ENCODE results near the gene CDH12. TPM values are rescaled to one million over a fixed set of nuclear protein-coding genes. Genes with fewer than 3 reads are reported as not detected.
"Not testable (repeated sequence)": the region's sequence is repeated elsewhere in the genome, so short reads cannot be mapped to it uniquely, and the experiment has no call there.

CDH12 gene
- total RNA-seq, 4 donors from 2014 or later: not detected

DNA sequence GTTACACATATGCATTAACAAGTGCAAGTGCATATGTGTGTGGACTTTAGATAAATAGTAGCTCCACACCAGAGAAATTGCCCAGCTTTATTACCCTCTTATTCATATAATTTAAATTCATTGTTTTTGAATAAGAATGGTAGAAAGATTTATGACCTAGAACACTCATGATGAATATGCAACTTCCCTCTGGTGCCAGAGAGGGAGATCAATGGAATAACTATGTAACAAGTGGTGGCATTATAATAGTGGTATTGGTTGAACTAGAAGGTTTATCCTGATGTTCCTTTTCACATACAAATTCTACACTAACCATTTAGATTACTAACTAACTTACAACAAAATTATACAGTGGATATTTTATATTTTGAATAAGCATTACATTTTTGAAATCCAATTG, 607.4 kb downstream of the CDH12 start:
- no peak for TF ChIP-seq POLR2A (IDR thresholded peaks at IDR 0.05; ENCODE audit: low read depth)
- DNase-seq (ENCODE audit: extremely low spot score): no peak
- H3K9me3 ChIP-seq: no peaks in the 10 kb centered on the region
- no peaks in the 10 kb centered on the region for H3K27me3 ChIP-seq
- H3K27ac ChIP-seq (replicated peaks in 1 of 4): no peak overlapping the region
- H3K36me3 ChIP-seq: no peaks in the 10 kb centered on the region
- no peaks in the 10 kb centered on the region for H3K4me1 ChIP-seq
- H3K4me3 ChIP-seq: no peak overlapping the region
- intact Hi-C loops (cut with DNase I): no loop called here

DNA sequence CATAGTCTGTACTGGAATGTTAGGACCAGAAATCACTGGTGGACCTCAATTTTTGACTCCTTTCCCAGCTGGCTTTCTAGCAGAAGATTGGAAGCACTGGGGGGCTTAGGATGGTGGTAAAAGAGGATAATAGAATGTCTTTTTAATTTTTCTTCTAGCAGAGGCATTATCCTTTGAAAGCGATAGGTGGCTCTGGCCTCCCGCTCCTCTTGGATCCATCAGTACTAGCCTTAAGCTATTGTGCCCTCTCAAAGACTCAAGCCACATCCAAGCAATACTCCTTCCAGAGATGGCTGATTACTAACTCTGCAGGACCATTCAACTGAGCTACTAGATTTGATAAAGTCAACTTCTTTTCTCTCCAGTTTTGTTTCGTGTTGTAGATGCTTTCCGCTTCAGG, 610.6 kb downstream of the CDH12 start:
- intact Hi-C loops (cut with DNase I): no loop called here
- Histone ChIP-seq H3K4me3 (no peak overlapping the region), H3K9me3 (no peaks in the 10 kb centered on the region), H3K27ac (replicated peaks in 1 of 4) (no peak overlapping the region), H3K4me1 (no peaks in the 10 kb centered on the region), H3K36me3 (no peaks in the 10 kb centered on the region), H3K27me3 (no peaks in the 10 kb centered on the region)
- no peak for DNase-seq (ENCODE audit: extremely low spot score)
- TF ChIP-seq, protein P1, sequence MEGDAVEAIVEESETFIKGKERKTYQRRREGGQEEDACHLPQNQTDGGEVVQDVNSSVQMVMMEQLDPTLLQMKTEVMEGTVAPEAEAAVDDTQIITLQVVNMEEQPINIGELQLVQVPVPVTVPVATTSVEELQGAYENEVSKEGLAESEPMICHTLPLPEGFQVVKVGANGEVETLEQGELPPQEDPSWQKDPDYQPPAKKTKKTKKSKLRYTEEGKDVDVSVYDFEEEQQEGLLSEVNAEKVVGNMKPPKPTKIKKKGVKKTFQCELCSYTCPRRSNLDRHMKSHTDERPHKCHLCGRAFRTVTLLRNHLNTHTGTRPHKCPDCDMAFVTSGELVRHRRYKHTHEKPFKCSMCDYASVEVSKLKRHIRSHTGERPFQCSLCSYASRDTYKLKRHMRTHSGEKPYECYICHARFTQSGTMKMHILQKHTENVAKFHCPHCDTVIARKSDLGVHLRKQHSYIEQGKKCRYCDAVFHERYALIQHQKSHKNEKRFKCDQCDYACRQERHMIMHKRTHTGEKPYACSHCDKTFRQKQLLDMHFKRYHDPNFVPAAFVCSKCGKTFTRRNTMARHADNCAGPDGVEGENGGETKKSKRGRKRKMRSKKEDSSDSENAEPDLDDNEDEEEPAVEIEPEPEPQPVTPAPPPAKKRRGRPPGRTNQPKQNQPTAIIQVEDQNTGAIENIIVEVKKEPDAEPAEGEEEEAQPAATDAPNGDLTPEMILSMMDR (IDR thresholded peaks at IDR 0.05): no peak
- TF ChIP-seq POLR2A (IDR thresholded peaks at IDR 0.05; ENCODE audit: low read depth) (no peak), EP300 (IDR thresholded peaks at IDR 0.05) (no peak), POLR2AphosphoS5 (IDR thresholded peaks at IDR 0.05) (no peak)
- 77% methylated on average over 4 of the region's 4 CpGs for WGBS

DNA sequence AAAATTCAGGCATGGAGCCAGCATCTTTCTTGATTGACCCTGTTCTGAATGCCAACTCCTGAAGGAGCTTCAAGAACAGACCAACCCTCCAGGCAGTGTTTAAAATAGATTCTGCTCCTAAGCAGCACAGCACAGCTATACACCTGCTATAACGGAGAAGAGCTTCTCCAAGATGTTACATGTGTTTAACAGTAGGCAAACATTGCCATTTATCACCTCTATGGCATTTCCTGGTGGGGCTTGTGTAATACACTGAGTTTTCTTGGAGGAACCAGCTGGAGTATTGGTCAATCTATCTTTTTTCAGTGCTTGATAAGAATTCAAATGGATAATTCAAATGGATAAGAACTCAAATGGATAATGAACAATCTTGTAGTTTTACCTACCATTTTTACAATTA, 615.1 kb downstream of the CDH12 start:
- Histone ChIP-seq H3K27me3 (no peaks in the 10 kb centered on the region), H3K4me1 (no peaks in the 10 kb centered on the region), H3K4me3 (no peak overlapping the region), H3K27ac (replicated peaks in 1 of 4) (no peak overlapping the region), H3K9me3 (no peaks in the 10 kb centered on the region), H3K36me3 (no peaks in the 10 kb centered on the region)
- WGBS: 57% methylated on average over 1 of the region's 1 CpG
- TF ChIP-seq, protein P1 (IDR thresholded peaks at IDR 0.05): no peak
- TF ChIP-seq POLR2A (IDR thresholded peaks at IDR 0.05; ENCODE audit: low read depth) (no peak), EP300 (IDR thresholded peaks at IDR 0.05) (no peak), POLR2AphosphoS5 (IDR thresholded peaks at IDR 0.05) (no peak)
- intact Hi-C loops (cut with DNase I): no loop called here
- no peak for DNase-seq (ENCODE audit: extremely low spot score)

DNA sequence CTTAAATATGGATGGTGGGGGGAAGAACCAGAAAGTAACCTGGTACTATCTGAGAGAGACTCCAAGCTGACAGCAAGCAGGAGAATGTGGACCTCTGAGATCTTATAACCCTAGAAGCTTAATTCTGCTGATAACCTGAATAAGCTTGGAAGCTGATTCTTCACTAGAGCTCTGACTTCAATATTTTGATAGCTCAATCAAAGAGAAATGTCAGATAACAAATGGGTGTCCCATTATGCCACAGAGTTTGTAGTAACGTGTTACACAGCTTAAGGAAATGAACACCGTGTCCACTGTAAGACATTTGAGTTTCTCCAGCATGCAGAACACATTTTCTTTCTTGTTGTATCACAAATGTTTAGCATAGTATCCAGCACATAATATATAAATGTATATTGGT, 626.7 kb downstream of the CDH12 start:
- Histone ChIP-seq H3K4me3 (no peak overlapping the region), H3K27me3 (no peaks in the 10 kb centered on the region), H3K4me1 (no peaks in the 10 kb centered on the region), H3K36me3 (no peaks in the 10 kb centered on the region), H3K9me3 (no peaks in the 10 kb centered on the region), H3K27ac (replicated peaks in 1 of 4) (no peak overlapping the region)
- WGBS: 83% methylated on average over 2 of the region's 2 CpGs
- TF ChIP-seq POLR2A (IDR thresholded peaks at IDR 0.05; ENCODE audit: low read depth) (no peak), EP300 (IDR thresholded peaks at IDR 0.05) (no peak), POLR2AphosphoS5 (IDR thresholded peaks at IDR 0.05) (no peak)
- TF ChIP-seq, protein P1 (IDR thresholded peaks at IDR 0.05): no peak
- no peak for DNase-seq (ENCODE audit: extremely low spot score)
- intact Hi-C loops (cut with DNase I): no loop called here

DNA sequence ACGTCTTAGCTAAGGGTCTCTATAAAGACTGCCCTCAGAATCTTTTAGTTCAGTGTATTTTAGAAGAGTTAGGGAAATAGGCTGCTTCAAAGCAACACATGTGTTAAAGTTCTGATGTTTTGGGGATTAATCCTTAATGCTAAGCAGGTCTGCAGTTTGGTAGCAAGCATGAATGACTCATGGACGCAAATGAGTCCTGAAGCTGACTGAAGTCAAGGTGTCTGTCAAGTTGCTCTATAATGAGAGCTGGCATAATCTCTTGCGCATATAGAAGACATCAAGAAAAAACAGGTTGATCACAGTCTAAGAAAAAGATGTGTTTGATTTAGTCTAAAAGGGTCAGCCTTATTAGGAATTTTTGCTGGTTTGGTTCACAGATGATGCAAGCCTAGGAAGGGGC, 630.1 kb downstream of the CDH12 start:
- Histone ChIP-seq H3K9me3 (no peaks in the 10 kb centered on the region), H3K27ac (replicated peaks in 1 of 4) (no peak overlapping the region), H3K4me3 (no peak overlapping the region), H3K4me1 (no peaks in the 10 kb centered on the region), H3K36me3 (no peaks in the 10 kb centered on the region), H3K27me3 (no peaks in the 10 kb centered on the region)
- intact Hi-C loops (cut with DNase I): no loop called here
- DNase-seq (ENCODE audit: extremely low spot score): no peak
- WGBS: 81% methylated on average over 3 of the region's 3 CpGs
- TF ChIP-seq EP300 (IDR thresholded peaks at IDR 0.05) (no peak), POLR2AphosphoS5 (IDR thresholded peaks at IDR 0.05) (no peak), POLR2A (IDR thresholded peaks at IDR 0.05; ENCODE audit: low read depth) (no peak)
- TF ChIP-seq, protein P1 (IDR thresholded peaks at IDR 0.05): no peak

DNA sequence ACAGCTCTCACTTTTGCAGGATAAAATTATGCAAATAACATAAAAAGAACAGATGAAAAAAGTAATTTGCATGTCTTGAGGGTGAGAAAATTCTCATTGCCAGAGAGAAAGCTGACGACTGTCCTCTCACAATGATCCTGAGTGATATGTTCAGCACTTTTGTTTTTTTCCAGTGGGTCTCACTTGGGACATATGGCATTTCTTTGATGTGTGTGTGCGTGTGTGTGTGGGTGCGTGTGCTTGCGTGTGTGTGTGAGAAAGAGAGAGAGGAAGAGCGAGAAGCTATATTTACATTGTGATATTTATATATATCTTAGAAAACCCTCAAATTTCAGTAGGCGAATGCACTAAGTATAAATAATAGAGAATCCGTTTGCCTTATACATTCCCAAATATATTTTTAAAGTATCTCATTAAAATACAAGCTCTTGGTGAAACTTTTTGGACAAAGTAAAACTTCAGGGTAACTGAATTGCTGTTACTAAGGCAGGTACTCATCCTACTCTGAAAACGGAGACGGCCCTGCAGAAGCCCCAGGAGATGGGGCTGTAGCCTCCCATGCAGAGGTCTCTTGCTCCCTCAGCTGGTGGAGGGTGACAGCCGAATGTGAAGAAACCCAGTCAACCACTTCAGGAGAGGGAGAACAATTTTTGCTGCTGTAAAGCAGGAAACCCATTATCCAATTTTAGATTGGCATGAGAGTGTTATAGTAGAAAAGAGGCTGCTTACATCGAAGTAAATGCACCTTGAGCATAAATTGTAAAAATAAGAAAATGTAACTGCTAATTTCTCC, 639.2 kb downstream of the CDH12 start:
- H3K4me1 ChIP-seq; intact Hi-C loops (cut with DNase I); H3K36me3 ChIP-seq; H3K27ac ChIP-seq (replicated peaks in 1 of 4); H3K27me3 ChIP-seq; H3K9me3 ChIP-seq; H3K4me3 ChIP-seq; DNase-seq (ENCODE audit: extremely low spot score): not testable (repeated sequence)
- 74% methylated on average over 6 of the region's 11 CpGs for WGBS

DNA sequence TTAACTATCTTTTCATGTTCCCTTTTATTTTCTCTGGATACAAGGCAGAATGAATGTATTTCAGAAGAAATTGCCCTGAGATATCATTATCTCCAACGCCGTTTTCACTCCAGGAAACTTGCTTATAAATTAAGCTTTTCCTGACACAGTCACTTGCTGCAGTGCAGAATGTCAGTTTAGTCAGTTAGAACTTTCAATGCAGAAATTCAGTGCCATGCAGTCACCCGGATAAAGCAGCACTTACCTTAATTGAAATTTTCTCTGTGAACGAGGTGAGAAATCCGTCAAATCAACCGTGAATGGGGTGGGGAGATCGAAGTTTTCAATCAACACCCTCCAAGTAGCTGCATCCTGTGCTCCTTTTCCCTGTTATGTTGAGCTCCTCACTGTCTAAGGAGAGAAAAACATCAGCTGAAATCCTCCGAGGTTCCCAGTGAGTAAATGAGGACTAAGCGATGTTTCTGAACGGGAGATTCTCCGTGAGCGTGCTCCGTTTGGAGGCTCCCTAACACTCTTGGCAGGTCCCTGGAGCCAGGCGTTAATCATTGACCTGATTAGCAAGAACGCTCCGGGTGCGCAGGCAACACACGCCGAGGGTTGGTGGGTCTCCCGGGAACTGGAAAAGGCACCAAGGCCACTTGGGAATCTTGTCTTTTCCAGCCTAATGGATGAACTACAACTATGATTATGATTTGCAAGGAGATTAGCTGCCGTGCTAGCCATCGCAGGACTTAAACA, 640.7 kb downstream of the CDH12 start:
- H3K4me3 ChIP-seq; H3K27me3 ChIP-seq; H3K4me1 ChIP-seq; DNase-seq (ENCODE audit: extremely low spot score); H3K36me3 ChIP-seq; H3K27ac ChIP-seq (replicated peaks in 1 of 4); intact Hi-C loops (cut with DNase I); H3K9me3 ChIP-seq: not testable (repeated sequence)
- WGBS: 19% methylated on average over 10 of the region's 22 CpGs

DNA sequence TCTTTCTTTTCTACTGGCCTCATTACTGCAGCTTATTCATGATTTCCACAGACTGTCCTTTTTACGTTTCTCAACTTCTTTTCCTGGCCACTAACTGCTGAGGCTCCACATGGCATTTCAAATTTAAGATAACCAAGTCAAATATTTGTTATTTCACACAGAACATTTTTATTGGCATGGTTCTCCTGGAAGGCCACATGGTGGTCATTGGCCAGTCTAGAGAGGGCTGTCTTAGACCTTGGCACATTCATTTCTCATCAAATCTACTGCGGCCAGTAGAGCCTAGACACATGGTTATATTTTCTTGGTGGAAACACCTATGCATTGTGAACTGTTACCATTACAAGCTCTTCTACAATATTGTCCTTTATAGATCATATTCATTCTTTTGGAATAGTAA, 644.7 kb downstream of the CDH12 start:
- 83% methylated on average over 2 of the region's 2 CpGs for WGBS

More for the DNA sequence above, 644.7 kb downstream of the CDH12 start:
- H3K36me3 ChIP-seq; H3K9me3 ChIP-seq; H3K27me3 ChIP-seq; H3K4me3 ChIP-seq; intact Hi-C loops (cut with DNase I); DNase-seq (ENCODE audit: extremely low spot score); H3K4me1 ChIP-seq; H3K27ac ChIP-seq (replicated peaks in 1 of 4): not testable (repeated sequence)
